ENCODE results near the gene RIN3. TPM values are rescaled to one million over a fixed set of nuclear protein-coding genes. Genes with fewer than 3 reads are reported as not detected.
A peak's percentile ranks its signal among the peaks of the same experiment; 100 is the strongest.

The RIN3 gene
- total and polyA plus RNA-seq, 10 of the 15 experiments (the other 5 are each of a cell fraction or from before 2014, with no cell fraction given): 0.91 to 23.3 (median 6.3) TPM

- peak in 1 of 2 experiments; percentile 63; a peak in 1 of 4 replicates for TF ChIP-seq SRF (IDR thresholded peaks at IDR 0.05; ENCODE audit: low read depth in 2 of 2, low read length in 2 of 2)
- TF ChIP-seq, protein P1, sequence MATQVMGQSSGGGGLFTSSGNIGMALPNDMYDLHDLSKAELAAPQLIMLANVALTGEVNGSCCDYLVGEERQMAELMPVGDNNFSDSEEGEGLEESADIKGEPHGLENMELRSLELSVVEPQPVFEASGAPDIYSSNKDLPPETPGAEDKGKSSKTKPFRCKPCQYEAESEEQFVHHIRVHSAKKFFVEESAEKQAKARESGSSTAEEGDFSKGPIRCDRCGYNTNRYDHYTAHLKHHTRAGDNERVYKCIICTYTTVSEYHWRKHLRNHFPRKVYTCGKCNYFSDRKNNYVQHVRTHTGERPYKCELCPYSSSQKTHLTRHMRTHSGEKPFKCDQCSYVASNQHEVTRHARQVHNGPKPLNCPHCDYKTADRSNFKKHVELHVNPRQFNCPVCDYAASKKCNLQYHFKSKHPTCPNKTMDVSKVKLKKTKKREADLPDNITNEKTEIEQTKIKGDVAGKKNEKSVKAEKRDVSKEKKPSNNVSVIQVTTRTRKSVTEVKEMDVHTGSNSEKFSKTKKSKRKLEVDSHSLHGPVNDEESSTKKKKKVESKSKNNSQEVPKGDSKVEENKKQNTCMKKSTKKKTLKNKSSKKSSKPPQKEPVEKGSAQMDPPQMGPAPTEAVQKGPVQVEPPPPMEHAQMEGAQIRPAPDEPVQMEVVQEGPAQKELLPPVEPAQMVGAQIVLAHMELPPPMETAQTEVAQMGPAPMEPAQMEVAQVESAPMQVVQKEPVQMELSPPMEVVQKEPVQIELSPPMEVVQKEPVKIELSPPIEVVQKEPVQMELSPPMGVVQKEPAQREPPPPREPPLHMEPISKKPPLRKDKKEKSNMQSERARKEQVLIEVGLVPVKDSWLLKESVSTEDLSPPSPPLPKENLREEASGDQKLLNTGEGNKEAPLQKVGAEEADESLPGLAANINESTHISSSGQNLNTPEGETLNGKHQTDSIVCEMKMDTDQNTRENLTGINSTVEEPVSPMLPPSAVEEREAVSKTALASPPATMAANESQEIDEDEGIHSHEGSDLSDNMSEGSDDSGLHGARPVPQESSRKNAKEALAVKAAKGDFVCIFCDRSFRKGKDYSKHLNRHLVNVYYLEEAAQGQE (IDR thresholded peaks at IDR 0.05; ENCODE audit: low read depth, low read length): no peak
- no peak for TF ChIP-seq CREM (IDR thresholded peaks at IDR 0.05; ENCODE audit: low read depth)
- TF ChIP-seq, protein P2, sequence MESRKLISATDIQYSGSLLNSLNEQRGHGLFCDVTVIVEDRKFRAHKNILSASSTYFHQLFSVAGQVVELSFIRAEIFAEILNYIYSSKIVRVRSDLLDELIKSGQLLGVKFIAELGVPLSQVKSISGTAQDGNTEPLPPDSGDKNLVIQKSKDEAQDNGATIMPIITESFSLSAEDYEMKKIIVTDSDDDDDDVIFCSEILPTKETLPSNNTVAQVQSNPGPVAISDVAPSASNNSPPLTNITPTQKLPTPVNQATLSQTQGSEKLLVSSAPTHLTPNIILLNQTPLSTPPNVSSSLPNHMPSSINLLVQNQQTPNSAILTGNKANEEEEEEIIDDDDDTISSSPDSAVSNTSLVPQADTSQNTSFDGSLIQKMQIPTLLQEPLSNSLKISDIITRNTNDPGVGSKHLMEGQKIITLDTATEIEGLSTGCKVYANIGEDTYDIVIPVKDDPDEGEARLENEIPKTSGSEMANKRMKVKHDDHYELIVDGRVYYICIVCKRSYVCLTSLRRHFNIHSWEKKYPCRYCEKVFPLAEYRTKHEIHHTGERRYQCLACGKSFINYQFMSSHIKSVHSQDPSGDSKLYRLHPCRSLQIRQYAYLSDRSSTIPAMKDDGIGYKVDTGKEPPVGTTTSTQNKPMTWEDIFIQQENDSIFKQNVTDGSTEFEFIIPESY (IDR thresholded peaks at IDR 0.05): no peak
- no peak for TF ChIP-seq FOXM1 (IDR thresholded peaks at IDR 0.05; ENCODE audit: low read depth, low read length)
- TF ChIP-seq ZZZ3 (IDR thresholded peaks at IDR 0.05; ENCODE audit: control insufficient read depth, insufficient read length, low read depth): no peak
- no peak for TF ChIP-seq EGR1 (IDR thresholded peaks at IDR 0.05; ENCODE audit: borderline replicate concordance in 1 of 2, low read depth in 2 of 2, low read length in 2 of 2)
- no peak for TF ChIP-seq IRF3 (IDR thresholded peaks at IDR 0.05)
- TF ChIP-seq PAX8 (IDR thresholded peaks at IDR 0.05): no peak
- no peak for TF ChIP-seq SPI1 (IDR thresholded peaks at IDR 0.05; ENCODE audit: borderline replicate concordance, insufficient read depth, low read depth, low read length)
- 0 out of 6 replicates have a peak, but pooled peaks of 1 of the 3 experiments have one; percentile 1 for TF ChIP-seq CTCF (IDR thresholded peaks at IDR 0.05 in 2 of 3, conservative IDR thresholded peaks at IDR 0.05 in 1 of 3; ENCODE audit: control insufficient read depth in 2 of 3, extremely low read depth in 1 of 3, insufficient read depth in 1 of 3, low read depth in 3 of 3, low read length in 3 of 3)
- TF ChIP-seq TBL1XR1 (IDR thresholded peaks at IDR 0.05; ENCODE audit: low read depth, low read length): no peak
- TF ChIP-seq, protein P3, sequence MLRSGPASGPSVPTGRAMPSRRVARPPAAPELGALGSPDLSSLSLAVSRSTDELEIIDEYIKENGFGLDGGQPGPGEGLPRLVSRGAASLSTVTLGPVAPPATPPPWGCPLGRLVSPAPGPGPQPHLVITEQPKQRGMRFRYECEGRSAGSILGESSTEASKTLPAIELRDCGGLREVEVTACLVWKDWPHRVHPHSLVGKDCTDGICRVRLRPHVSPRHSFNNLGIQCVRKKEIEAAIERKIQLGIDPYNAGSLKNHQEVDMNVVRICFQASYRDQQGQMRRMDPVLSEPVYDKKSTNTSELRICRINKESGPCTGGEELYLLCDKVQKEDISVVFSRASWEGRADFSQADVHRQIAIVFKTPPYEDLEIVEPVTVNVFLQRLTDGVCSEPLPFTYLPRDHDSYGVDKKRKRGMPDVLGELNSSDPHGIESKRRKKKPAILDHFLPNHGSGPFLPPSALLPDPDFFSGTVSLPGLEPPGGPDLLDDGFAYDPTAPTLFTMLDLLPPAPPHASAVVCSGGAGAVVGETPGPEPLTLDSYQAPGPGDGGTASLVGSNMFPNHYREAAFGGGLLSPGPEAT (IDR thresholded peaks at IDR 0.05; ENCODE audit: low read depth): peak; percentile 82
- peak; percentile 89 for TF ChIP-seq TCF3 (IDR thresholded peaks at IDR 0.05; ENCODE audit: borderline replicate concordance, insufficient read depth, low read depth, low read length)
- TF ChIP-seq, protein P4, sequence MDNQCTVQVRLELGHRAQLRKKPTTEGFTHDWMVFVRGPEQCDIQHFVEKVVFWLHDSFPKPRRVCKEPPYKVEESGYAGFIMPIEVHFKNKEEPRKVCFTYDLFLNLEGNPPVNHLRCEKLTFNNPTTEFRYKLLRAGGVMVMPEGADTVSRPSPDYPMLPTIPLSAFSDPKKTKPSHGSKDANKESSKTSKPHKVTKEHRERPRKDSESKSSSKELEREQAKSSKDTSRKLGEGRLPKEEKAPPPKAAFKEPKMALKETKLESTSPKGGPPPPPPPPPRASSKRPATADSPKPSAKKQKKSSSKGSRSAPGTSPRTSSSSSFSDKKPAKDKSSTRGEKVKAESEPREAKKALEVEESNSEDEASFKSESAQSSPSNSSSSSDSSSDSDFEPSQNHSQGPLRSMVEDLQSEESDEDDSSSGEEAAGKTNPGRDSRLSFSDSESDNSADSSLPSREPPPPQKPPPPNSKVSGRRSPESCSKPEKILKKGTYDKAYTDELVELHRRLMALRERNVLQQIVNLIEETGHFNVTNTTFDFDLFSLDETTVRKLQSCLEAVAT (IDR thresholded peaks at IDR 0.05): no peak
- no peak for TF ChIP-seq SMAD5 (IDR thresholded peaks at IDR 0.05; ENCODE audit: low read depth)
These were observed 55.3 kb downstream of the RIN3 start (continued) for GRCh38 chr14:92568621-92569479.
